ENCODE data around the gene LTBP1.
"Not testable (repeated sequence)": the region's sequence is repeated elsewhere in the genome, so short reads cannot be mapped to it uniquely, and the experiment has no call there.

Gene LTBP1

GRCh38 chr2:33153008-33153407, 206.3 kb downstream of the LTBP1 start:
- no peak for DNase-seq

- DNase-seq: no peak
Measured at GRCh38 chr2:33158482-33159003, 211.8 kb downstream of the LTBP1 start.

GRCh38 chr2:33160191-33160590, 213.4 kb downstream of the LTBP1 start:
- DNase-seq: no peak

GRCh38 chr2:33166287-33166881, 219.6 kb downstream of the LTBP1 start:
- no peak for DNase-seq

GRCh38 chr2:33167622-33168245, 221.0 kb downstream of the LTBP1 start:
- DNase-seq: no peak

GRCh38 chr2:33168425-33168824, 221.7 kb downstream of the LTBP1 start:
- no peak for DNase-seq

- DNase-seq: no peak
Measured at GRCh38 chr2:33168922-33169321, 222.2 kb downstream of the LTBP1 start.

GRCh38 chr2:33170251-33170650, 223.5 kb downstream of the LTBP1 start:
- DNase-seq: not testable (repeated sequence)

- no peak for DNase-seq
Measured at GRCh38 chr2:33177627-33178026, 230.9 kb downstream of the LTBP1 start.

- no peak for DNase-seq
Measured at GRCh38 chr2:33178209-33178608, 231.5 kb downstream of the LTBP1 start.

- DNase-seq: no peak
Measured at GRCh38 chr2:33180915-33181314, 234.2 kb downstream of the LTBP1 start.

GRCh38 chr2:33181466-33181865, 234.7 kb downstream of the LTBP1 start:
- DNase-seq: no peak

GRCh38 chr2:33184041-33184440, 237.3 kb downstream of the LTBP1 start:
- DNase-seq: no peak

GRCh38 chr2:33186937-33187336, 240.2 kb downstream of the LTBP1 start:
- DNase-seq: no peak

- DNase-seq: no peak
Measured at GRCh38 chr2:33188799-33189198, 242.0 kb downstream of the LTBP1 start.

- DNase-seq: no peak
Measured at GRCh38 chr2:33190393-33190937, 243.7 kb downstream of the LTBP1 start.

- DNase-seq: no peak
Measured at GRCh38 chr2:33195891-33196290, 249.1 kb downstream of the LTBP1 start.

GRCh38 chr2:33196700-33197099, 249.9 kb downstream of the LTBP1 start:
- no peak for DNase-seq

GRCh38 chr2:33197198-33197938, 250.6 kb downstream of the LTBP1 start:
- no peak for DNase-seq

- DNase-seq: no peak
Measured at GRCh38 chr2:33202641-33203522, 256.1 kb downstream of the LTBP1 start.

- DNase-seq: no peak
Measured at GRCh38 chr2:33204945-33205344, 258.2 kb downstream of the LTBP1 start.

GRCh38 chr2:33205693-33206434, 259.1 kb downstream of the LTBP1 start:
- DNase-seq: no peak
